Fibroblast of lung (primary cell): ENCODE results near the gene NUDT4. TPM values are rescaled to one million over a fixed set of nuclear protein-coding genes. Genes with fewer than 3 reads are reported as not detected.

ENCODE experiments used
- DNase-seq, 2 donors: peaks; one replicate each; pipeline versions ENCODE4 v3.0.0 to v3.0.0-alpha.2; 2010; ENCODE audit warnings: low read depth in 2 of 2
- H2AFZ ChIP-seq: 2 replicates; pipeline ENCODE4 v1.5.1; 2012; ENCODE audit warnings: low read length, control low read depth, inconsistent platforms
- H3K27ac ChIP-seq: 2 replicates; pipeline ENCODE4 v1.5.1; 2011; ENCODE audit warnings: low read length, control low read depth; ENCODE audit not compliant: insufficient read depth
- H3K27me3 ChIP-seq: 2 replicates; pipeline ENCODE4 v1.5.1; 2011; ENCODE audit warnings: mild to moderate bottlenecking, low read length; ENCODE audit not compliant: control insufficient read depth, insufficient read depth
- H3K36me3 ChIP-seq: 2 replicates; pipeline ENCODE4 v1.5.1; 2011; ENCODE audit warnings: low read length; ENCODE audit not compliant: control insufficient read depth, insufficient read depth
- H3K4me1 ChIP-seq: 2 replicates; pipeline ENCODE4 v1.5.1; 2011; ENCODE audit warnings: low read length; ENCODE audit not compliant: control insufficient read depth, insufficient read depth; ENCODE audit errors: extremely low read depth
- H3K4me2 ChIP-seq: 2 replicates; pipeline ENCODE4 v1.5.1; 2011; ENCODE audit warnings: low read length, control low read depth; ENCODE audit not compliant: insufficient read depth; ENCODE audit errors: extremely low read depth
- H3K4me3 ChIP-seq, 4 experiments: fragments of 200-600 bp in 1 of 4; sonication (generic) in 1 of 4; replicated peaks in 1 of 4; 2 replicates each; pipeline ENCODE4 v1.5.1; 2011 to 2016; ENCODE audit warnings: low read length in 4 of 4, low read depth in 3 of 4, mild to moderate bottlenecking in 3 of 4, control low read depth in 2 of 4, inconsistent platforms in 1 of 4, mixed read lengths in 1 of 4; ENCODE audit not compliant: insufficient read depth in 1 of 4; ENCODE audit errors: control extremely low read depth in 1 of 4
- H3K79me2 ChIP-seq: 2 replicates; pipeline ENCODE4 v1.5.1; 2012; ENCODE audit warnings: mild to moderate bottlenecking, low read length, inconsistent platforms; ENCODE audit not compliant: control insufficient read depth, insufficient read depth
- H3K9ac ChIP-seq: 2 replicates; pipeline ENCODE4 v1.5.1; 2011; ENCODE audit warnings: mild to moderate bottlenecking, low read length, control low read depth; ENCODE audit not compliant: insufficient read depth
- H3K9me3 ChIP-seq: 2 replicates; pipeline ENCODE4 v1.5.1; 2012; ENCODE audit warnings: low read depth, low read length; ENCODE audit not compliant: control insufficient read depth, insufficient read depth
- H4K20me1 ChIP-seq: 2 replicates; pipeline ENCODE4 v1.5.1; 2011; ENCODE audit warnings: low read length; ENCODE audit not compliant: control insufficient read depth, insufficient read depth; ENCODE audit errors: extremely low read depth
- CTCF ChIP-seq, 2 donors: IDR thresholded peaks in 1 of 2; conservative IDR thresholded peaks in 1 of 2; 1 replicate in 1 of 2; 2 replicates in 1 of 2; pipeline ENCODE4 v1.5.1; 2011 to 2012; ENCODE audit warnings: low read length in 2 of 2, control low read depth in 1 of 2, inconsistent platforms in 1 of 2, low read depth in 1 of 2, mild to moderate bottlenecking in 1 of 2
- EZH2 ChIP-seq: IDR thresholded peaks from 2 replicates; pipeline ENCODE4 v1.5.1; 2012; ENCODE audit warnings: low read length, control low read depth, mild to moderate bottlenecking; ENCODE audit errors: missing control alignments
- polyA plus RNA-seq, 2 donors: library from polyadenylated mRNA; depleted of rRNA in 1 of 2; stranded (reverse) in 1 of 2; unstranded in 1 of 2; fragments of >200 nt; gene quantifications; 2 replicates each; pipeline ENCODE4 v1.2.1, GENCODE V29; 2011 to 2012; ENCODE audit warnings: missing spikeins in 1 of 2
- total RNA-seq: library from RNA; depleted of rRNA; stranded (reverse); fragments of >200 nt; gene quantifications from 2 replicates; pipeline ENCODE4 v1.2.1, GENCODE V29; 2014

NUDT4 gene
- total and polyA plus RNA-seq, 2 donors (not counting 1 experiment from before 2014, with no cell fraction given), result 56.6 to 73.5 TPM

GRCh38 chr12:93369505-93369904 is 8.2 kb upstream of the NUDT4 start:
- no peak overlapping the region for H3K27ac ChIP-seq
- no peaks in the 10 kb centered on the region for H3K36me3 ChIP-seq
- H2AFZ ChIP-seq, result no peak overlapping the region
- H3K4me2 ChIP-seq, result no peak overlapping the region
- TF ChIP-seq CTCF (conservative IDR thresholded peaks at IDR 0.05 in 1 of 2, IDR thresholded peaks at IDR 0.05 in 1 of 2; ENCODE audit: low read depth in 1 of 2, low read length in 2 of 2) (no peak), EZH2 (no peak)
- no peak overlapping the region for H3K9ac ChIP-seq
- H4K20me1 ChIP-seq, result no peaks in the 10 kb centered on the region
- H3K4me3 ChIP-seq, result no peak overlapping the region
- H3K9me3 ChIP-seq, result no peaks in the 10 kb centered on the region
- DNase-seq, result no peak
- H3K27me3 ChIP-seq, result no peaks in the 10 kb centered on the region
- H3K4me1 ChIP-seq, result no peaks in the 10 kb centered on the region
- H3K79me2 ChIP-seq, result no peaks in the 10 kb centered on the region

- no peak for DNase-seq
- Histone ChIP-seq H3K36me3 (no peaks in the 10 kb centered on the region), H3K9ac (no peak overlapping the region), H3K27me3 (no peaks in the 10 kb centered on the region), H4K20me1 (no peaks in the 10 kb centered on the region), H2AFZ (no peak overlapping the region), H3K4me1 (no peaks in the 10 kb centered on the region), H3K27ac (no peak overlapping the region), H3K4me2 (no peak overlapping the region), H3K4me3 (no peak overlapping the region), H3K9me3 (no peaks in the 10 kb centered on the region), H3K79me2 (no peaks in the 10 kb centered on the region)
- TF ChIP-seq EZH2, result no peak
Measured at GRCh38 chr12:93370947-93371346, 6.8 kb upstream of the NUDT4 start.

- no peaks in the 10 kb centered on the region for H3K27me3 ChIP-seq
- peaks cover 9% of the 10 kb centered on the region for H3K79me2 ChIP-seq
- H2AFZ ChIP-seq, result no peak overlapping the region
- no peak overlapping the region for H3K27ac ChIP-seq
- no peaks in the 10 kb centered on the region for H4K20me1 ChIP-seq
- no peak overlapping the region for H3K4me2 ChIP-seq
- H3K9me3 ChIP-seq, result no peaks in the 10 kb centered on the region
- H3K4me3 ChIP-seq, result no peak overlapping the region
- H3K9ac ChIP-seq, result no peak overlapping the region
- peaks cover 4% of the 10 kb centered on the region for H3K4me1 ChIP-seq
- H3K36me3 ChIP-seq, result no peaks in the 10 kb centered on the region
- no peak for TF ChIP-seq CTCF (conservative IDR thresholded peaks at IDR 0.05 in 1 of 2, IDR thresholded peaks at IDR 0.05 in 1 of 2; ENCODE audit: low read depth in 1 of 2, low read length in 2 of 2)
- DNase-seq, result no peak
Measured at GRCh38 chr12:93373961-93374656, 3.6 kb upstream of the NUDT4 start.
